Body of pancreas (tissue), 4 donors: ENCODE results near the gene FGD3.

Experiments used
- POLR2A ChIP-seq, 3 donors: fragments of 450-650 bp; IDR thresholded peaks; one replicate each; pipeline ENCODE4 v1.6.1; 2016; ENCODE audit warnings: antibody characterized with exemption in 3 of 3, mild to moderate bottlenecking in 2 of 3
- TF ChIP-seq, protein P1 (sequence below), 7 experiments: fragments of 450-650 bp in 4 of 7; fragments of 200-600 bp in 3 of 7; sonication (generic) in 3 of 7; IDR thresholded peaks; one replicate each; pipeline ENCODE4 v1.5.1; 2016 to 2019; ENCODE audit warnings: antibody characterized with exemption in 7 of 7

DNA sequence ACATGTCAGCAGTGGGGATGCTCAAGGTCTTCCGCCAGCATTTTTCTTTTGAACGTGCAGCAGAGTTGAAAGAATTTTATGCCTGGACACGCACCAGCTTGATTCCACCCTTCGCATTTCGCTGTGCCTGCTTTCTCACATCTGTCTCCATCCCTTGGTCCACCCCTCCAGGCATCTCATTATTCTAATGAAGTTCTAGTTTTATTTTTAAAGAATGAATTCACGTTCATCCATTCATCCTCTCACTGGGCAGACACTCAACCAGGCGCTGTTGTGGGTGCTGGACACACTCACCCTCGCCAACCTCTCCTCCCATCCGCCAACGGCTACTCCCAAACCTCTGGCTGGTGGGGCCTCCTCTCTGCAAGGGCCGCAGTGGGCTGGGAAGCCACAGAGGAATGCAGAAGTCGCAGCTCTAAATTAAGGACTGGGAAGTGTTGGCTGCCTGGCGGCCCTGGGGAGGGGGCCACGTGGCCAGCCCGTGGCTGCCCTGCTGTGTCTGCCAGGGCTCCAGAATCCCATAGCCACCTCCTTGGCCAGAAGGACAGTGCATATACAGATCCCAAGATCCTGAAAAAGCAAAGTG is 117.9 kb downstream of the FGD3 start:
- TF ChIP-seq POLR2A (IDR thresholded peaks at IDR 0.05): no peak
- TF ChIP-seq, protein P1, sequence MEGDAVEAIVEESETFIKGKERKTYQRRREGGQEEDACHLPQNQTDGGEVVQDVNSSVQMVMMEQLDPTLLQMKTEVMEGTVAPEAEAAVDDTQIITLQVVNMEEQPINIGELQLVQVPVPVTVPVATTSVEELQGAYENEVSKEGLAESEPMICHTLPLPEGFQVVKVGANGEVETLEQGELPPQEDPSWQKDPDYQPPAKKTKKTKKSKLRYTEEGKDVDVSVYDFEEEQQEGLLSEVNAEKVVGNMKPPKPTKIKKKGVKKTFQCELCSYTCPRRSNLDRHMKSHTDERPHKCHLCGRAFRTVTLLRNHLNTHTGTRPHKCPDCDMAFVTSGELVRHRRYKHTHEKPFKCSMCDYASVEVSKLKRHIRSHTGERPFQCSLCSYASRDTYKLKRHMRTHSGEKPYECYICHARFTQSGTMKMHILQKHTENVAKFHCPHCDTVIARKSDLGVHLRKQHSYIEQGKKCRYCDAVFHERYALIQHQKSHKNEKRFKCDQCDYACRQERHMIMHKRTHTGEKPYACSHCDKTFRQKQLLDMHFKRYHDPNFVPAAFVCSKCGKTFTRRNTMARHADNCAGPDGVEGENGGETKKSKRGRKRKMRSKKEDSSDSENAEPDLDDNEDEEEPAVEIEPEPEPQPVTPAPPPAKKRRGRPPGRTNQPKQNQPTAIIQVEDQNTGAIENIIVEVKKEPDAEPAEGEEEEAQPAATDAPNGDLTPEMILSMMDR (IDR thresholded peaks at IDR 0.05): no peak
